Measurements from ENCODE around the gene CELF4.

Gene CELF4

DNA sequence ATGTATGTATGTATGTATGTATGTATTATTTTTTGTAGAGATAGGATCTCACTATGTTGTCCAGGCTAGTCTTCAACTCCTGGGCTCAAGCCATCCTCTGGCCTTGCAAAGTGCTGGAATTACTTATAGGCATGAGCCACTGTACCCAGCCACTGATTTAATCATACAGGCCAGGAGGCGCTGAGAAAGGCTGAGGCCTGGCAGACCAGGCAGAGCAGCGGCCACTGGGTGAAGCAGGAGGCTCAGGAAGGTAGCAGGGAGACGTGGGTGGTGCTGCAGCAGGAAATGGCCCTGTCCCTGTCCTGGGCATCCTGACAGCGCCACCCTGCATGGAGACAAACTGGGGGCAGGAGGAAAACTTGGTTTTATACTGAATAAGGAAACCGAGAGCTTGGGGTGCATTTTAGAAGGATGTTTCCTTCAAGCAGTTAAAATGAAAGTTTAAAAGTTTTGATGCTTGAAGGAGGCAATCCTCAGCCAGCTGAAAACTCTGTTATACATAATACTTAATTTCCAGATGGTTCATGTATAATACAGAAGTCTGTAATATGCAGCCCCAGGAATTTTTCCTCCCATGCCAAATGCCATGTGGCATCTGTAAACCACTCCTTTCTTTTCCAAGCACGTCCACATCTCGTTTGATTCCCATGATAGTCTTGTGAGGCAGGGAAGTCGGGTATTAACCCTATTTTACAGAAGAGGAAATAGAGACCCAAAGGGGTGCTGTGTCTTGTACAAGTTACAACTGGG lies 182.4 kb downstream of the CELF4 start:
- ATAC-seq (ENCODE audit: low read depth) (no peak; the same call in 2 of the 3 replicates), DNase-seq (ENCODE audit: low spot score) (no peak)
- no peak overlapping the region for H3K4me3 ChIP-seq (ENCODE audit: severe bottlenecking)
- TF ChIP-seq, protein P1, sequence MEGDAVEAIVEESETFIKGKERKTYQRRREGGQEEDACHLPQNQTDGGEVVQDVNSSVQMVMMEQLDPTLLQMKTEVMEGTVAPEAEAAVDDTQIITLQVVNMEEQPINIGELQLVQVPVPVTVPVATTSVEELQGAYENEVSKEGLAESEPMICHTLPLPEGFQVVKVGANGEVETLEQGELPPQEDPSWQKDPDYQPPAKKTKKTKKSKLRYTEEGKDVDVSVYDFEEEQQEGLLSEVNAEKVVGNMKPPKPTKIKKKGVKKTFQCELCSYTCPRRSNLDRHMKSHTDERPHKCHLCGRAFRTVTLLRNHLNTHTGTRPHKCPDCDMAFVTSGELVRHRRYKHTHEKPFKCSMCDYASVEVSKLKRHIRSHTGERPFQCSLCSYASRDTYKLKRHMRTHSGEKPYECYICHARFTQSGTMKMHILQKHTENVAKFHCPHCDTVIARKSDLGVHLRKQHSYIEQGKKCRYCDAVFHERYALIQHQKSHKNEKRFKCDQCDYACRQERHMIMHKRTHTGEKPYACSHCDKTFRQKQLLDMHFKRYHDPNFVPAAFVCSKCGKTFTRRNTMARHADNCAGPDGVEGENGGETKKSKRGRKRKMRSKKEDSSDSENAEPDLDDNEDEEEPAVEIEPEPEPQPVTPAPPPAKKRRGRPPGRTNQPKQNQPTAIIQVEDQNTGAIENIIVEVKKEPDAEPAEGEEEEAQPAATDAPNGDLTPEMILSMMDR (IDR thresholded peaks at IDR 0.05; ENCODE audit: poor library complexity, severe bottlenecking) = no peak
- peaks cover 2% of the 10 kb centered on the region for H3K27me3 ChIP-seq (ENCODE audit: insufficient read depth, poor library complexity, severe bottlenecking)
- no peaks in the 10 kb centered on the region for H3K9me3 ChIP-seq (ENCODE audit: severe bottlenecking)
- no peaks in the 10 kb centered on the region for H3K36me3 ChIP-seq (ENCODE audit: low read depth)
- no peaks in the 10 kb centered on the region for H3K4me1 ChIP-seq (ENCODE audit: insufficient read depth, poor library complexity, severe bottlenecking)
- H3K27ac ChIP-seq (ENCODE audit: poor library complexity, severe bottlenecking) = no peak overlapping the region

DNA sequence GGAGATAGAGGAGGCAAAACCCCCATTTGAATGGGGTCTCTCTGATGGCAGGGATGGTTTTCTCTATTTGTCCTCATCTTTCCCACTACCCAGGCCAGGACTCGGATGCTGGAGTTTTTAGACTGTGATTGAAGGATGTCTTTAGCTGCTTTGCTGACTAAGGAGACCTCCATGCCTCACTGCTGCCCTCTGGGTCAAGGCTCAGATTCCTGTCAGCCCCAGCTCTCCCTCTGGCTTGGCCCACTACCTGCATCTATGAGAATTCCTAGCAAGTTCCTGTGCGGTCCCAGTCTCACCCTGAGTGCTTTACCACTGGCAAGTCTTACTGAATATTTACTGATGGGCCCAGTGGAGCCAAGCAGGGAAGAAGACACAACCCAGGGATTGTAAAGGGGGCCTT lies 184.0 kb downstream of the CELF4 start:
- Histone ChIP-seq H3K27me3 (ENCODE audit: insufficient read depth, poor library complexity, severe bottlenecking) (peaks cover 2% of the 10 kb centered on the region), H3K9me3 (ENCODE audit: severe bottlenecking) (no peaks in the 10 kb centered on the region), H3K36me3 (ENCODE audit: low read depth) (no peaks in the 10 kb centered on the region), H3K4me1 (ENCODE audit: insufficient read depth, poor library complexity, severe bottlenecking) (no peaks in the 10 kb centered on the region), H3K4me3 (ENCODE audit: severe bottlenecking) (no peak overlapping the region), H3K27ac (ENCODE audit: poor library complexity, severe bottlenecking) (no peak overlapping the region)
- DNase-seq (ENCODE audit: low spot score) (no peak), ATAC-seq (ENCODE audit: low read depth) (no peak)
- TF ChIP-seq, protein P1 (IDR thresholded peaks at IDR 0.05; ENCODE audit: poor library complexity, severe bottlenecking) = no peak

GRCh38 chr18:37380546-37381110 lies 185.0 kb downstream of the CELF4 start:
- Histone ChIP-seq H3K4me3 (ENCODE audit: severe bottlenecking) (no peak overlapping the region), H3K9me3 (ENCODE audit: severe bottlenecking) (no peaks in the 10 kb centered on the region), H3K27ac (ENCODE audit: poor library complexity, severe bottlenecking) (no peak overlapping the region), H3K27me3 (ENCODE audit: insufficient read depth, poor library complexity, severe bottlenecking) (no peaks in the 10 kb centered on the region), H3K36me3 (ENCODE audit: low read depth) (no peaks in the 10 kb centered on the region), H3K4me1 (ENCODE audit: insufficient read depth, poor library complexity, severe bottlenecking) (no peaks in the 10 kb centered on the region)
- no peak for DNase-seq (ENCODE audit: low spot score)
- TF ChIP-seq, protein P1 (IDR thresholded peaks at IDR 0.05; ENCODE audit: poor library complexity, severe bottlenecking) = no peak
- ATAC-seq (ENCODE audit: low read depth) = no peak

- Histone ChIP-seq H3K27ac (ENCODE audit: poor library complexity, severe bottlenecking) (no peak overlapping the region), H3K36me3 (ENCODE audit: low read depth) (no peaks in the 10 kb centered on the region), H3K27me3 (ENCODE audit: insufficient read depth, poor library complexity, severe bottlenecking) (peaks cover 2% of the 10 kb centered on the region), H3K4me1 (ENCODE audit: insufficient read depth, poor library complexity, severe bottlenecking) (no peaks in the 10 kb centered on the region), H3K9me3 (ENCODE audit: severe bottlenecking) (no peaks in the 10 kb centered on the region), H3K4me3 (ENCODE audit: severe bottlenecking) (no peak overlapping the region)
- TF ChIP-seq, protein P1 (IDR thresholded peaks at IDR 0.05; ENCODE audit: poor library complexity, severe bottlenecking) = no peak
- ATAC-seq (ENCODE audit: low read depth) = no peak
- no peak for DNase-seq (ENCODE audit: low spot score)
Measured at GRCh38 chr18:37378336-37379010, 187.1 kb downstream of the CELF4 start.

All from RWPE2 (cell line).